NCI-H226 (cell line): Measurements from ENCODE around the gene SLC39A11.
"Not testable (repeated sequence)": the region's sequence is repeated elsewhere in the genome, so short reads cannot be mapped to it uniquely, and the experiment has no call there.

ENCODE experiments used
- DNase-seq: peaks from one replicate; pipeline ENCODE4 v3.0.0-alpha.2; 2015

Gene SLC39A11

GRCh38 chr17:72640415-72641165 lies 451.9 kb downstream of the SLC39A11 start:
- DNase-seq, result no peak

- no peak for DNase-seq
Observed at GRCh38 chr17:72639711-72640110, 452.8 kb downstream of the SLC39A11 start.

- DNase-seq, result not testable (repeated sequence)
Observed at GRCh38 chr17:72638932-72639331, 453.6 kb downstream of the SLC39A11 start.

GRCh38 chr17:72635034-72635635 lies 457.4 kb downstream of the SLC39A11 start:
- DNase-seq, result no peak

- DNase-seq, result no peak
Observed at GRCh38 chr17:72634621-72635020, 457.9 kb downstream of the SLC39A11 start.

GRCh38 chr17:72631949-72632684 lies 460.4 kb downstream of the SLC39A11 start:
- DNase-seq, result no peak

GRCh38 chr17:72631568-72631948 lies 460.9 kb downstream of the SLC39A11 start:
- no peak for DNase-seq

- no peak for DNase-seq
Observed at GRCh38 chr17:72624652-72625051, 467.8 kb downstream of the SLC39A11 start.

- no peak for DNase-seq
Observed at GRCh38 chr17:72624226-72624625, 468.3 kb downstream of the SLC39A11 start.

GRCh38 chr17:72622661-72623433 lies 469.6 kb downstream of the SLC39A11 start:
- DNase-seq, result no peak

GRCh38 chr17:72619976-72620650 lies 472.4 kb downstream of the SLC39A11 start:
- no peak for DNase-seq

GRCh38 chr17:72618001-72618509 lies 474.4 kb downstream of the SLC39A11 start:
- DNase-seq, result no peak

GRCh38 chr17:72617557-72617956 lies 474.9 kb downstream of the SLC39A11 start:
- no peak for DNase-seq

- DNase-seq, result no peak
Observed at GRCh38 chr17:72616447-72616846, 476.0 kb downstream of the SLC39A11 start.

- DNase-seq, result no peak
Observed at GRCh38 chr17:72615627-72615991, 476.9 kb downstream of the SLC39A11 start.

- no peak for DNase-seq
Observed at GRCh38 chr17:72614871-72615626, 477.4 kb downstream of the SLC39A11 start.

GRCh38 chr17:72614476-72614870 lies 478.0 kb downstream of the SLC39A11 start:
- no peak for DNase-seq

- DNase-seq, result peak; percentile 30
Observed at GRCh38 chr17:72613806-72614292, 478.6 kb downstream of the SLC39A11 start.

- DNase-seq, result no peak
Observed at GRCh38 chr17:72613396-72613795, 479.1 kb downstream of the SLC39A11 start.

- DNase-seq, result no peak
Observed at GRCh38 chr17:72611172-72611571, 481.3 kb downstream of the SLC39A11 start.

- DNase-seq, result peak; percentile 22
Observed at GRCh38 chr17:72609501-72609900, 483.0 kb downstream of the SLC39A11 start.
